Renal cortex interstitium (tissue), 11 donors: ENCODE results near the gene GLRX3. TPM values are rescaled to one million over a fixed set of nuclear protein-coding genes. Genes with fewer than 3 reads are reported as not detected.

Source experiments
- DNase-seq, 11 donors: peaks; one replicate each; pipeline ENCODE4 v3.0.0-alpha.2; 2013; ENCODE audit warnings: low read depth in 9 of 11, low spot score in 4 of 11; ENCODE audit errors: extremely low read depth in 1 of 11
- polyA plus RNA-seq, 3 donors: library from polyadenylated mRNA; unstranded; fragments of 120-200 nt; gene quantifications; one replicate each; pipeline ENCODE4 v1.2.1, GENCODE V29; 2013; ENCODE audit not compliant: insufficient read length in 3 of 3

The GLRX3 gene
- polyA plus RNA-seq, 3 donors = 78.7 to 88.1 (median 81.0) TPM

DNA sequence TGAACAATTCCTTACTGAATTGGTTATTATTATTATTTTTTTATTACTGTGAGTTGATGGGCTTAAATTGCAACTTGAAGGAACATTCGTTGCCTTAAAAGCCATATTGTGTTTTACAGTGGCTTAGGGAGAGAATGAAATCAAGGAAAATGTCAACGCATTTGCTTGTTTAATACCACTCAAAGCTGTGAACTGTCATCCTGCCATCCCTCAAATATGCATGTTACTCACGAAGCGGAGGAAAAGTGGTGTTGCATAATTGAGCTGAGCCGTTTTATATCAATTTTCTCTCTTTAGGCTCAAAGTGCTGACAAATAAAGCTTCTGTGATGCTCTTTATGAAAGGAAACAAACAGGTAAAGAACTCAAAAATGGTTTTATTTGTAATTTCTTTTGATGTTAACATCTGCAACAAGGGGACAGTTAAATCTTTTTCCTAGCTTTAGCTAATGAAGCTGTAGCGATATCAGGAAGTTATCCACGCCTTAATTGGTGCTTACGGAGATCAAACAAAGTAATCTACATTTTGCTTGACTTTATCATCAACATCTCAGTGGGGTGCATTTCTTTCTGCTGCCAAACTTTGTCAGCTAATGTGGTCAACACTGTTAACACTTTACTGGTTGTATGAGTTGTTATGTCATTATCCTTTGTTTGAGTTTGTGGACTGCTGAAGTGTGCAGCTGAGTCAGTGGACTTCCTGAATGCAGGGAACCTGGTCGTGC is 33.1 kb downstream of the GLRX3 start:
- DNase-seq = no peak

DNA sequence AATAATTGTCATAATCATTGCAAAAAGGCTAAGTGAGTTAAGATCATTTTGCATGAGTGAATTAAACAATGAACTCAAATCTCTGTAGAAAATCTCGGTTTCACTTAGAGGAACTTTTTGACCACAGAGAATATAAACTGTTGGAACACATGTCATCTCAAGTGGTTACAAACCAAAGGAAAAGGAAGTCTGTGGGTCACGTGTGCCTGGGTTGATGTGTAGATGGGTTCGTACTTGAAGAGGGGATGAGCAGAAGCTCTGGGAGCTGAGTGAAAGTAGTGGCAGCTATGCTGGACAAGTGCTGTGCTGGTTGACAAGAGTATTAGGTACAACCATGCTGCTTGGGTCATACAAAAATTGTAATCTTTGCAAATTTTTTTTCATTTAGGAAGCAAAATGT is 35.0 kb downstream of the GLRX3 start:
- no peak for DNase-seq

DNA sequence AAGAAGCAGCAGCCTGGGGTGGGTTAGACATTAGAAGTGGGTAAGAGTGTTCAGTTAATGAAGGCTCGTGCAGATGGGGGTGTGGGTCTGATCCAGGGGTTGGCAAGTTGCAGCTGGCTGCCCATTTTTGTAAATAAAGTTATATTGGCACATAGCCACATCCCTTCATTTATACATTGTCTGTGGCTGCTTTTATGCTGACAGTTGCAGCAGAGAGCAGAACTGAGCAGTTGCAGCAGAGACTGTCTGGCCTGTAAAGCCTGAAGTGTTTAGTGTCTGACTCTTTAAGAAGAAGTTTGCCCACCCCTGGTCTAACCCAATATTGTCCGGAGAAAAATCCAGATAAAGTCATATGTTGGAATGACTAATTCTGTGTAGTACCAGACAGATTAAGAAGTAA is 38.1 kb downstream of the GLRX3 start:
- DNase-seq = no peak

DNA sequence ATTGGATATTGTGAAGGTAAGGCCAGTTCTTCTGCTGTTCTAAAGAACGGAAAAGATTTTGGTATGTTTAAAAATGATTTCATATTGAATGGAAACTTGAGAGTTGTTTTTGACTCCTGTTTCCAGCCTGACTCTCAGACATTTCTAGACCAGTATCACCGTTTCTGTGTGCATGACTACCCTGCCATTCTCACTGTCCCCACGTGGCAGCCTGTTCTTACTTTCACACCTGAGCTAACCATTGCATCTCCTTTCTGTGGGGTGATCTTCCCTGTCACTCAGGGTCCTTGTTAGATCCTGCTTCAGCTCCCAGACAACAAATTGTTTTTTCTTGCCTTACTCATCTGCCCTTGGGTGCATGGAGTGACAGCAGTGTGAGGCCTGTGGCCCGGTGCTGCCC is 38.9 kb downstream of the GLRX3 start:
- DNase-seq = no peak

DNA sequence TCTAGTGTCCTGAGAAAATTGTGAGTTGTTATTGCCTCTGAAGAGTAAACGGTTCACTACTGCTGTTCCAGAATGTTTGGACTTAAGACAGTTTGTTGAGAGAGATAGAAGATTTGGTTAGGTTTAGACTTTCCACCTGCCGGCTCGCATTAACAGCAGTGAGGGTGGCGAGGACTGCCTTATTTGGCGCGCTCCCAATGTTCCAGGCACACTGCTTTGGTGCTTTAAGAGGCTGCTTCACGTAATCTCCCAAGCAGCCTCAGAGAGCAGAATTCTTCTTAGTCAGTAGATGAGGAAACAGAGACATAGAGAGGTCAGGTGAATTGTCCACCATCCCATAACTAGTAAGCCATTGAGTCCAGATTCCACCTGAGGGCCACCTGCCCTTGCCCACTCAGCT is 41.1 kb downstream of the GLRX3 start:
- no peak for DNase-seq

DNA sequence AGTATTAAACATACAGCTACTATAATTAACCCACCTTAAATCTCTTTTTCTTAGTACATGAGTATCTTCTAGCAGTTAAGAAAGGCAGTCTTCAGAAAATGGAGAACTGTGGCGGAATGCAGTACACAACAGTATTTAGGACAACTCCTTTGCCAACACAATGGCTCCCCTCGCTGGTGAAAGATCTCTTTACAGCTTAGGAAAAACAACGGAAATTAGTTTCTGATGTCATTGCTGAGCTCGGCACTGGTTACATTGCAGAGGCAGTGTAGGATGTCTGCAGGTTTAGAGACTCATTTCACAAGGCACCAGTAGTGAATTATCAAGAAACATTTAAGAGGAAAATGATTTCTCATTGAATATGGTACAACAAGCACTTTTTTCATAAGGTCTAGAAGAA is 43.4 kb downstream of the GLRX3 start:
- DNase-seq = peak; percentile 29 to 72 (median 56)

DNA sequence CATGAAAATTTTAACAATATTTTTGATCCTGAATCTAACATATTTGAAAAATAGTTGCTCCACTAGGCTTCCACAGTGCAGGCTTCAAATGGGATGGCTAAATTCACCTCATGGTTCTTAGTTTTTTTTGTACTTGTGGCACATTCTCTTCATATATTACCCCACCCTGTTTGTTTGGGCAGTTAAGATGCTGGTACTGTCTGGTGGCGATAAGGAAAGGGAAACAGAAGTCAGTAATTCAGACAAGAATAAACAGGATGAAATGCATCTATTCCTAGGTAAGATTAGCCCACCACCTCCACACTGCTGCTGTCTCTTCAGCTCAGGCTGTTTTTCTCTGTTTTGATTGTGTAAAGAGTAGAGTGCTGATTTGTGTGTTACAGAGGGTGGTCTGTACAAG is 44.2 kb downstream of the GLRX3 start:
- DNase-seq = no peak

DNA sequence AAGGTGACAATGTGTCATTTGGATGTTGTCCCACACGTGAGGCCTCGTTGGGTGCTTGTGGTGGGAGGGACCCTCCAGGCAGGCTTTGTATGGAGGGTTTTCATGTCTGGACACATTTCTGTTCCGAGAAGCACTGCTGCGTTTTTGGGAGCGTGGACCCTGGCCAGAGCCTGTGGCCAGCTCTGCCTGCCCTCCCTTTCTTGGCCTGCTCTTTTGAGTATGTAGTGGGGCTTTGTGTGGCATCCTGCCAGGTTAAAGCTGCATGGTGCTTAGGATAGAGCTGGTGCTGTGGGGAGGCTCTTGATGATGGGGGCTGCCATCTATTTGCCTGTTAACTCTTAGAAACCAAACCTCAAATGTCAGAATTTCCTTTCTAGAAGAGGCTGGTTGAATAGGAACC is 45.7 kb downstream of the GLRX3 start:
- DNase-seq = no peak

DNA sequence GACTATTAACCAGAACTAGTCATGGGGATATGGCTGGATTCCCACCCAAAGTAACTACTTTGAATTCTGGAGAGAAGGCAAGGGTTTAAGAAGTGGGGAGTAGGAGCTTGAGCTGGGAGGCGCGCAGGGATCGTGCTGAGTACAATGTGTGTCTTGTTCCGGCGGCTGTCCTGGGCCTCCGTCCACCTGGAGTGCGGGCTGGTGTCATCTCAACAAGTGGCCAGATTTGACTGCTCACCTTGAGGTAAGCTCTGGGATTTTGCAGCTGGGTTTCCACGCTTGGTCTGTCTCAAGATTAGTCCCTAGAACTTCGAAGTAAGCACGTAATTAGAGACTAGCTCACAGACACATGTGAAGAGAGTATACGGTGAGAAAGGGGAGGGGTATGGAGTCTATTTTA is 49.4 kb downstream of the GLRX3 start:
- DNase-seq = no peak

DNA sequence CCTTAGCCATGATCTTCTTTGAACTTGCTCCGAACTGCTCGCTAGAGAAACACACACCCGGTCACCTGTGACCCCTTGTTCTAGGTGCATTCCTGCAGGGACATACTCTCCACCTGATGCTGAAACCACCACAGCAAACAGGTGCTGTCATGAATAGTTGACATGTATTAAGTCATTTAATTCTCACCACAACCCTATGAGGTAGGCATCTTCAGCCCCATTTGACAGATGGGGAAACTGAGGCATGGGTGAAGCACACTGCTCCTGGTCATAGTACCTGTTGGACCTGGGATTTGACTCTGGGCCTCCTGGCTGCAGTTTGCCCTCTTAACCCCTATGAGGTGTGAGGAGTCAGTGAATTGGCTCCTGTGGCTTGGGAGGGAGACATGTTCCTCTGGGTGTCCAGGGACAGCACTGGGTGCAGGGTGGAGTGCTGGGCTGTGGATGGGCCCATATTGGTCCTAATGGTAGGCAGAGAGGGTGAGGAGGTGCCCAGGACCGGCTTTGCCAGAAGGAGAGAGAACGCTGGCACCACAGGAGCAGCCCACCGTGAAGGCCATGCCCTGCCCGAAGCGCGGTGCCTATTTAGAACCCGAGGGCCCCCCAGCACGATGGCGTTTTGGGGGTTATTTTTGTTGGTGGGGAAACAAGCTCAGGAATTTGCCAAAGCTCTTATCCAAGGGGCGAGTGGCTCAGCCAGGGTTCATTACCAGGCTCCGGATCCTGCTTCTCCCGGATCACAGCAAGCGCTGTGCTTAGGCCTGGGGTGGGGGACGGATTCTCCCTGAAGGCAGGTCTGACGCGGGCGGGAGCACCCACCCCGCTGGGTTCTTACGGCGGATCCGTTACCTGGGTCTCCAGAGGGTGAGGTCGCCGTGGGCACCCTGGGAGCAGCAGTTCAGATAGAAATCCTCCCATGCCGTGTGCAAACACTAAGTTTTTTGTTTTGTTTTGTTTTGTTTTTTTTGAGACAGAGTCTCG is 52.3 kb downstream of the GLRX3 start:
- no peak for DNase-seq

DNA sequence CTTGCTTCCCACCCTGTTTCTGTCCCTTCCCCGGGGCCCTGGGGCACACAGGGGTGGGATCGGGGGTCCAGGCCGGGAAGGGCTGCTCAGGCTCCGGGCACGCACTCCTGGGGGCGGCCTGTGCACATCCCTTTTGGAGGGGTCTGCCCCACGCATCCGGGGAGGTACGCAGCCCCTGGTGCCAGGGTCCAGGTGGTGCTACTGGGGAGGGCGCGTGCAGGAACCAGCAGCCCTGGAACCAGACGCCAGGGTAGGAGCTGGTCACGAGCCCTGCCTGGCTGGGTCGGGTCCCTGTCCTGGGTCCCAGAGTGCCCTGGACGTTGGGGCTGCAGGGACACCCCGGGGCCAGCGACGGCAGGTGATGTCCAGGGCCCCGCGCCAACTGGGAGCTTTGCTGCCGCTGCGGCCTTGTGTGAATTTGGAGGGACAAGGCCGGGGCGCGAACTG is 53.4 kb downstream of the GLRX3 start:
- no peak for DNase-seq

DNA sequence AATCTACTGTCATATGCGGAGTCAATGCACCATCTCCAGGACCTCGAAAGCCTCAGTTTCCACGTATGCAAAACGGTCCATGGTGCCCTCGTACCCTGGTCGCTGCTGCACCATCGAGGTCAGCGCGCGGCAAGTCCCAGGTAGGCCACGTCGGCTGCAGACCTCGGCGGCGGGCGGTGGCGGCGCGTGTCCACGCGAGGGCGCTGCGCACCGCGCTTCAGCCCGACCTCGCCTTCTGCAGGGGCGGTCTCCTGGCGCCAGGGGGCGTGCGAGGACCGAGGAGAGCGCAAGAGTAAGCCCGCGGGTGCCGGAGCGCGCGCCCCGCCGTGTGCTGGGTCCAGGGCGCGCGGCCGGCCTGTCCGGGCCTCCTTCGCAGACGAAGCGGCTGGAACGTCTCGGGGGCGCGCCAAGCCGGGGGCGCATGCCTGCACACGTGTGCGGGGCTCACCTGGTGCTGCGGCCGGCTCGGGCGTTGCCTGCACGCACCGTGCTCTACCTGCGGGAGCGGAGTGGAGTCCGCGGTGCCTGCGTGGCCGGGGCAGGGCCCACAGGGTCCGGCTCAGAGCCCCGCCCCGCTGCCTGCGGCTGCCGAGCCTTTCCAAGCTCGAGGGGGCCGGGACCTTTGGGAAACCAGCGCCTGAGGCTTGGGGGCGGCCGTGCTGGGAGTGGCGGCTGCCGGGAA is 54.0 kb downstream of the GLRX3 start:
- peak; percentile 63 to 90 (median 84) for DNase-seq

DNA sequence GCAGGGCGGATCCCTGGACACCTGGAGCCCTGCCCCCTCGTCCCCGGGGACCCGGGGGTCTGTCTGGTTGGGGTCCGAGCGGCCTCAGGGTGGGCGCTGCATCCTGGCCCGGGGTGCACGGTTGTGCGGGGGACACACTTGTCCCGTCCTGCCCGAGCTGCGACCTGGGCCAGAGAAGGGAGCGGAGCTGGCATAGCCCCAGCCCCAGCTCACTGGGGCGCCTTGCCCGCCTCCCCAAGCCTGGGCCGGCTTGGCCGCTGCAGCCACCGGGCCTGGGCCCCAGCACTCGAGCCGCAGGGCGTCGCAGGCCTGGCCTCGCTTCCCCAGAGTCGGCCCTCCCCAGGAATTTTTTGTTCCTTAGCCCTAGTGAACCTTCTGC is 54.5 kb downstream of the GLRX3 start:
- DNase-seq = no peak

DNA sequence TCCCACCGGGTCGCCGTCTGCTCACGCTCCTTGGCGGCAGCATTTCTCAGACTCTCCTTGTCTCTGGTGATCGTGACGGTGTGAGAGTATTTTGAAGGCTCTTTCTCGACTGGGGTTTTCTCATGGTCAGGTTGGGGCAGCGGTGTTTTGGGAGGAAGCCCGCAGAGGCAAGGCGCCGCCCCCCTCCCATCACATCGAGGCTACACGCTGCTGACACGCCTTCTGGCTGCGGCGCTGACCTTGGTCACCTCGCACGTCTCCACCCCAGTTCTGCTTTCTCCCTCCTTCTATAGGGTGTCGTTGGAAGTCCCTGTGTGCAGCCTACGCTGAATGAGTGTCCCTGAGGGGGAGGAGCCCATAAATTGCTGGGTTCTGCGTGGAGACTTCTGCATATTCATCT is 55.2 kb downstream of the GLRX3 start:
- DNase-seq = no peak

DNA sequence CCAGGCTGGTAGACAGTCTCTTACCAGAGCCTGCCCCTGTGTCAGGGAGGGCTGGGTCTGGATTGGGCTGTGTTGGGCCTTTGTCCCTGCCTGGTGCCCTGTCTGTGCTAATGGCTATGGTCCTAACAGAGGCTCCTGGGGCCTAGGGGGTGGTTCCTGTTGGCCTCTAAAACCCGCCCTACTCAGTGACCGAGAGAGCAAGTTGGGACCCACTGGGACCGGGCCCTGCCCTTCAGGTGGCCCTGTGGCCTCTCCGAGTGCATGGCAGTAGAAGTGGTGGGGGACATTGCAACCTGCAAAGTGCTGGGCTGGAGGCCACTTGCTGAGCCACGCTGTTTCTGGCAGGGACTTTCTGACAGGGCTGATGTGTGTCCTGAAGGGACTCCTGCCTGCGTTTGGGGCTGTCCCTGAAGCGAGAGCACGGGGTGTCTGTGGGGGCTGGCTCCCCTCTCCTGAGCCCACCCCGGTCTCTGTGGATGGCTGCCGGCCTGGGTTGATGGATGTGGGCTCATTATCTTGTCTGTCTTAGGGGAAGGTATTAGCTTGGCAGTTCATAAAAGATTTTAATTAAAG is 56.2 kb downstream of the GLRX3 start:
- DNase-seq = no peak

DNA sequence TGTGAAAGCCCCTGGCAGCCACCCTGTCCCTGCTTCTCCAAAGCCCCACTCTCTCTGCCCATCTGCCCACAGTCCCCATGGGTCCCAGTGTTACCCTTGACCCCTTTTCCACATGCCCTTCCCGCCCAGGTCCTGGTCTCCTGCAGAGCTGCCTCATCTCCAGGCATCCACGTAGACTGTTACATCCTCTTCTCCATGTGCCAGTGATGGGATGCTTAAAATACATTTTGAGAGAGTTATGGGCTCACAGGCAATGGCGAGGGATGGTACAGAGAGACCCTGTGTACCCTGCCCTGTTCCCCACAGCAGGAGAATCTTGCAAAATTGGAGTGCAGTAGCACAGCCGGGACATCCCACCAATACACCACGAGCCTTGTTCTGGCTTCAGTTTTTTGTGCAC is 56.8 kb downstream of the GLRX3 start:
- DNase-seq = no peak

DNA sequence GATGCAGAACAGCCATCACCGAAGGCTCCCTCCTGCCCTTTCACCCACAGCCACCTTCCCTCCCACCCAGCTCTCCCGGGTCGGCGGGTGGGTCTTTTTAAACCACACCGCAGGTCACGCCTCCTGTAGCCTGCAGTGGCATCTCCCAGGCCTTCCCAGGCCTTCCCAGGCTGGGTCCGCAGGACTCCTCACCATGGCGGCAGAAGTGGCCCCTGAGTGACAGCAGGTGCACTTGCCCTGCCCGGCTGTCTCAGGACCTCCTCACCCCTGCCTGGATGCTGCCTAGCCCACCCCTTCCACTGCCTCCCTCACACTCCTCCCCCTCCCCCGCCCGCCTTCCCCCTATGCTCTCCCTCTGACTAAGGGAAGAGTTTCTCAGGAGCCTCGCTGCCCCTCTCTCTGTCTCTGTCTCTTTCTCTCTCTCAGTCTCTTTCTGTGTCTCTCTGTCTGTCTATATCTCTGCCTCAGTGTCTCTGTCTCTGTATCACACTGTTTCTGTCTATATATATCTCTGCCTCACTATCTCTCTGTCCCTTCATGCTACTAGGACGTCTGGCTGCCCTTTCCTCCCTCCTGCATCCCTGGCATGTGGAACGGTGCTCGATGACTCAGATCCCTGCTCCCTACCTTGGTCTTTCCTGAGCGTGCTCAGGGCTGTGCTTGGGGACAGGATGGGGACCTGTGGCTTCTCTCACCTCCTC is 57.5 kb downstream of the GLRX3 start:
- DNase-seq = no peak

DNA sequence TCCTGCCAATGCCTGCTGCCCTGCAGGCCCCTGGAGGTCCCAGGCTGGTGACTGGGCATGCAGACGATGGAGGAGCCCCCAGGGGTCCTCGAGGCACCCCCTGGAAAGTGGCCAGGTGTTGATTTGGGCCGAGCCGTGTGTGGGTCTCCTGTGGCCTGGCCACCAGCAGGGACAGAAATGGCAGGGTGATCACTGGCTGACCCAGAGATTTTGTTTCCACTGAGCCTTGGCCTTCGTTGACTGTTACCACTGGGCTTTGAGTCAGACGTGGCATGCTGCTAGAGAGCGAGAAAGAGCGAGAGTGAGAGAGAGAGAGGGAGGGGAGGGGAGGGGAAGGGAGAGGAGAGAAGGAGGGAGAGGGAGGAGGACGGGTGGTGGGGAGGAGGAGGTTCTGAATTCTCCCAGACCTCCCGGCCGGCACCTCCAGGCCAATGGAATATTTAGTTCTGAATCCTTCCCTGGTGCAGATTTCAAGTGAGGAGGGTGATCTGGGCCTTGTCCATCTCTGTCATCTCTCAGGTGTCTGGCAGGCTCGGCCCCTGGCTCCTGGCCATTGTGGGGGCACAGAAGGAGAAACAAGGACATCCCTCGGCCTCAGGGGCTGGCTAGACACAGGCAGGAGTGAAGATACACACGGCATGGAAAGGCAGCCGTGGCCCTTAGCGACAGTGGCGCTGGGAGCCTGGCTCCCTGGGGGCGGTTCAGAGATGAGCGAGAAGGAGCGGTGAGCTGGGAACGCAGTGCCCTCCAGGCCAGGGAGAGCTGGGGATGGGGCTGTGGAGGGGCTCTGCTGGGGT is 58.2 kb downstream of the GLRX3 start:
- no peak for DNase-seq
